K562 (cell line): ENCODE measurements around the gene PEX7. TPM values are rescaled to one million over a fixed set of nuclear protein-coding genes. Genes with fewer than 3 reads are reported as not detected.

Experiments used
- ATAC-seq: fragments of 200-7000 bp; cut with Tn5 transposase; 3 replicates; pipeline ENCODE4 v1.9.1; 2020; ENCODE audit warnings: moderate library complexity
- BruUV-seq: library from RNA; stranded (reverse); fragments of 400-500 nt; replicated peaks from 2 replicates; lab custom pipeline; 2021; lab: Mats Ljungman, UMichigan
- CTCF ChIA-PET: fragments of 300-600 bp; formaldehyde crosslinking; extraction: SDS; loops from one replicate; lab custom pipeline; 2021; ENCODE audit warnings: low intra/inter-chr PET ratio; lab: Yijun Ruan, JAX
- POLR2A ChIA-PET: fragments of 300-600, 350-650 bp; sonication (Branson Sonifier 250); formaldehyde crosslinking; extraction: SDS; loops from one replicate; lab custom pipeline; 2021; ENCODE audit warnings: antibody characterized with exemption, inconsistent platforms; lab: Yijun Ruan, JAX
- DNase-seq, 4 experiments: peaks; one replicate each; pipeline versions ENCODE4 v3.0.0 to v3.0.0-alpha.2; 2011 to 2018; ENCODE audit warnings: low spot score in 3 of 4, mixed read lengths in 3 of 4; ENCODE audit errors: extremely low read depth in 1 of 4
- FAIRE-seq: peaks from 2 replicates; lab custom pipeline; 2011; peaks lifted over from hg19 to GRCh38; lab: Jason Lieb, UNC
- H2AFZ ChIP-seq: 2 replicates; pipeline ENCODE4 v1.6.0; 2011; ENCODE audit warnings: low read depth, low read length, control low read depth, inconsistent platforms
- H3K27ac ChIP-seq: fragments of 200-600 bp; 3 replicates; pipeline ENCODE4 v1.8.0; 2011; ENCODE audit warnings: low read depth, mild to moderate bottlenecking, control low read depth, inconsistent platforms, low read length, moderate library complexity, mixed read lengths; ENCODE audit errors: extremely low read depth
- H3K27me3 ChIP-seq, 2 experiments: fragments of 300-600 bp in 1 of 2; 2 replicates in 1 of 2; 3 replicates in 1 of 2; pipeline versions ENCODE4 v1.6.0 to v1.8.0; 2011; ENCODE audit warnings: inconsistent platforms in 2 of 2, low read length in 2 of 2, mild to moderate bottlenecking in 1 of 2, mixed read lengths in 1 of 2, moderate library complexity in 1 of 2; ENCODE audit not compliant: control insufficient read depth in 2 of 2, insufficient read depth in 2 of 2
- H3K36me3 ChIP-seq: fragments of 300-600 bp; 3 replicates; pipeline ENCODE4 v1.8.0; 2011; ENCODE audit warnings: mild to moderate bottlenecking, low read length, inconsistent platforms; ENCODE audit not compliant: control insufficient read depth, insufficient read depth
- H3K4me1 ChIP-seq, 2 experiments: fragments of 200-600 bp in 1 of 2; replicated peaks in 1 of 2; 2 replicates in 1 of 2; 3 replicates in 1 of 2; pipeline versions ENCODE4 v1.5.1 to v1.8.0; 2011; ENCODE audit warnings: inconsistent platforms in 2 of 2, low read length in 2 of 2, mild to moderate bottlenecking in 1 of 2, mixed read lengths in 1 of 2, moderate library complexity in 1 of 2; ENCODE audit not compliant: control insufficient read depth in 2 of 2, insufficient read depth in 2 of 2
- H3K4me2 ChIP-seq: 2 replicates; pipeline ENCODE4 v1.6.1; 2011; ENCODE audit warnings: low read length, control low read depth, inconsistent platforms, mixed read lengths; ENCODE audit not compliant: insufficient read depth
- H3K4me3 ChIP-seq: fragments of 200-600 bp; sonication (generic), shearing (Covaris generic); 2 replicates; pipeline ENCODE4 v1.5.1; 2016; ENCODE audit warnings: control low read depth, inconsistent platforms
- H3K79me2 ChIP-seq: fragments of 200-600 bp; 3 replicates; pipeline ENCODE4 v1.8.0; 2011; ENCODE audit warnings: low read length, inconsistent platforms; ENCODE audit not compliant: control insufficient read depth, insufficient read depth
- H3K9ac ChIP-seq, 2 experiments: 2 replicates each; pipeline versions ENCODE4 v1.6.0 to v1.6.1; 2011; ENCODE audit warnings: low read depth in 2 of 2, low read length in 2 of 2, control low read depth in 1 of 2, inconsistent platforms in 1 of 2, mild to moderate bottlenecking in 1 of 2, mixed read lengths in 1 of 2; ENCODE audit not compliant: insufficient read depth in 1 of 2
- H3K9me1 ChIP-seq: one replicate; pipeline ENCODE4 v1.6.0; 2011; ENCODE audit warnings: inconsistent platforms, mild to moderate bottlenecking, low read length, moderate library complexity; ENCODE audit not compliant: control insufficient read depth, insufficient read depth
- H3K9me3 ChIP-seq: replicated peaks from 2 replicates; pipeline ENCODE4 v1.5.1; 2011; ENCODE audit warnings: low read depth, low read length, inconsistent platforms; ENCODE audit not compliant: control insufficient read depth, insufficient read depth
- H4K20me1 ChIP-seq: replicated peaks from 2 replicates; pipeline ENCODE4 v1.6.1; 2011; ENCODE audit warnings: low read length, inconsistent platforms, mixed read lengths; ENCODE audit not compliant: control insufficient read depth, insufficient read depth
- EHMT2 ChIP-seq: fragments of 450-650 bp; IDR thresholded peaks from 2 replicates; pipeline ENCODE4 v1.6.1; 2018; ENCODE audit warnings: antibody characterized with exemption
- GATAD2B ChIP-seq: fragments of 450-650 bp; IDR thresholded peaks from 2 replicates; pipeline ENCODE4 v1.6.1; 2017; ENCODE audit warnings: mild to moderate bottlenecking, borderline replicate concordance
- JUN ChIP-seq, 2 experiments: sonication (generic) in 1 of 2; formaldehyde crosslinking in 1 of 2; IDR thresholded peaks; 2 replicates each; pipeline versions ENCODE4 v1.6.1 to v1.8.0; 2012 to 2022; ENCODE audit warnings: borderline replicate concordance in 2 of 2, mild to moderate bottlenecking in 2 of 2, improper control_type of control experiment in 1 of 2, low read depth in 1 of 2, low read length in 1 of 2, missing genetic modification reagents in 1 of 2
- KAT7 ChIP-seq: sonication (generic); formaldehyde crosslinking; IDR thresholded peaks from 2 replicates; pipeline ENCODE4 v1.8.0; 2022; ENCODE audit warnings: missing genetic modification reagents, mild to moderate bottlenecking, borderline replicate concordance
- L3MBTL2 ChIP-seq: fragments of 450-650 bp; IDR thresholded peaks from 2 replicates; pipeline ENCODE4 v1.6.1; 2016; ENCODE audit warnings: mild to moderate bottlenecking, moderate library complexity
- NELFE ChIP-seq: IDR thresholded peaks from 2 replicates; pipeline ENCODE4 v1.6.1; 2011; ENCODE audit warnings: mild to moderate bottlenecking; ENCODE audit not compliant: insufficient read depth, insufficient read length
- POLR2AphosphoS2 ChIP-seq: IDR thresholded peaks from 2 replicates; pipeline ENCODE4 v1.6.1; 2012; ENCODE audit warnings: low read length, improper control_type of control experiment
- RHOXF2B ChIP-seq: fragments of 250-450 bp; sonication (Bioruptor Pico); conservative IDR thresholded peaks from 2 replicates; pipeline ENCODE4 v1.5.1; 2021
- TGIF2 ChIP-seq: sonication (generic); formaldehyde crosslinking; IDR thresholded peaks from 2 replicates; pipeline ENCODE4 v1.8.1; 2022; ENCODE audit warnings: mild to moderate bottlenecking, missing genetic modification reagents, moderate library complexity
- ZNF146 ChIP-seq: IDR thresholded peaks from one replicate; pipeline ENCODE4 v1.6.1; 2018; ENCODE audit warnings: missing compliant biosample characterization; ENCODE audit not compliant: unreplicated experiment
- ZNF212 ChIP-seq: fragments of 450-650 bp; formaldehyde crosslinking; IDR thresholded peaks from 2 replicates; pipeline ENCODE4 v1.4.0; 2020; ENCODE audit warnings: mild to moderate bottlenecking
- ZNF431 ChIP-seq: sonication (generic); formaldehyde crosslinking; IDR thresholded peaks from 2 replicates; pipeline ENCODE4 v1.8.0; 2022; ENCODE audit warnings: mild to moderate bottlenecking, missing genetic modification reagents
- ZSCAN32 ChIP-seq: fragments of 450-650 bp; formaldehyde crosslinking; IDR thresholded peaks from 2 replicates; pipeline ENCODE4 v1.4.0; 2020; ENCODE audit warnings: mild to moderate bottlenecking, moderate library complexity
- WGBS: fragments of 100-300 bp; shearing (Covaris generic); methylation state at CpG from one replicate; pipeline ENCODE4 v1.1.6; 2016; ENCODE audit warnings: low coverage, mixed read lengths; ENCODE audit not compliant: insufficient coverage; ENCODE audit errors: missing lambda C conversion rate; 5-methylcytosine and 5-hydroxymethylcytosine counted together
- in situ Hi-C: fragments of 300-500 bp; cut with MboI; formaldehyde crosslinking; loops from 4 replicates; pipeline ENCODE4 v1.15.0; 2018; ENCODE audit warnings: inconsistent platforms, mixed read lengths
- intact Hi-C: fragments of 100-400 bp; cut with micrococcal nuclease; formaldehyde crosslinking; loops from 2 replicates; pipeline ENCODE4 v1.14.2; 2022
- polyA plus RNA-seq, 8 experiments: library from polyadenylated mRNA; depleted of rRNA in 4 of 8; stranded (reverse) in 5 of 8; unstranded in 3 of 8; fragments of >200 nt; fragmentation: Nextera tagmentation in 2 of 8; fragmentation: Illumina TruSeq in 1 of 8; extraction: Ambion mirVana in 2 of 8; extraction: Trizol in 1 of 8; gene quantifications; 2 replicates each; pipeline versions ENCODE4 v1.2.1 to v1.2.3, GENCODE V29; 2011 to 2014; ENCODE audit warnings: inconsistent platforms in 1 of 8, missing spikeins in 1 of 8
- total RNA-seq, 7 experiments: library from RNA; depleted of rRNA in 6 of 7; stranded (reverse); fragments of >200 nt in 6 of 7; fragmentation: Illumina TruSeq in 2 of 7; extraction: Trizol in 2 of 7; gene quantifications; 2 replicates each; pipeline versions ENCODE4 v1.2.1 to v1.2.3, GENCODE V29; 2011 to 2021; ENCODE audit warnings: low replicate concordance in 1 of 7
- TF ChIP-seq, protein P1 (sequence below): sonication (generic); formaldehyde crosslinking; IDR thresholded peaks from 2 replicates; pipeline ENCODE4 v1.4.0; 2020; ENCODE audit warnings: mild to moderate bottlenecking, missing genetic modification reagents
- TF ChIP-seq, protein P2 (sequence below): fragments of 250-450 bp; sonication (Bioruptor Pico); IDR thresholded peaks from 2 replicates; pipeline ENCODE4 v1.5.0; 2021
- TF ChIP-seq, protein P3 (sequence below), 2 experiments: fragments of 450-650 bp in 1 of 2; sonication (generic) in 1 of 2; formaldehyde crosslinking in 1 of 2; IDR thresholded peaks in 1 of 2; conservative IDR thresholded peaks in 1 of 2; 2 replicates each; pipeline versions ENCODE4 v1.6.1 to v1.8.1; 2016 to 2023; ENCODE audit warnings: mild to moderate bottlenecking in 2 of 2, moderate library complexity in 2 of 2, inconsistent platforms in 1 of 2, missing genetic modification reagents in 1 of 2
- TF ChIP-seq, protein P4 (sequence below): fragments of 250-450 bp; sonication (Bioruptor Pico); IDR thresholded peaks from 2 replicates; pipeline ENCODE4 v1.8.0; 2021; ENCODE audit warnings: moderate library complexity, mild to moderate bottlenecking, inconsistent platforms
- TF ChIP-seq, protein P5 (sequence below): IDR thresholded peaks from 2 replicates; pipeline ENCODE4 v1.6.1; 2011; ENCODE audit not compliant: insufficient read length; ENCODE audit errors: extremely low read depth

PEX7 gene
- total and polyA plus RNA-seq, 9 of the 15 experiments (the other 6 are each of a cell fraction or from before 2014, with no cell fraction given) = 1.6 to 12.9 (median 9.1) TPM

DNA sequence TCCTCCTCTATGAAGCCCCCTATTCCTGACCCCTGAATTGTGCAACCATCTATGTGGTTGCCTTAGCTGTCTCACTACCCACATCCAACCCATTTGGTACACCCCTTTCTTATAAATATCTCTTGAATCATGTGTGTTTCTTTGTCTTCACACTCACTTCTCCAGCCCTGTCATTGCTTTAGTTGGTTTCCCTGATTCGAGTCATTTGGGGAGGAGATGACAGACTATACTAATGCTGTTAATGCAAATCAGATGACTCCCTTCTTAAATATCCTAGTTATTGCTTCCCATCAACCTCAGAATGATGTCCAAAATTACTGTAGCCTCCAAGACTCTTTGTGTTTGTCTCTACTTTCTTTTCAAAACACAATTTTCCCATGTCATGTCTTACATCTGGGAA, 122.7 kb downstream of the PEX7 start:
- in situ Hi-C loops = no loop called here
- intact Hi-C loops = no loop called here
- Histone ChIP-seq H3K4me2 (no peak overlapping the region), H3K9me3 (no peaks in the 10 kb centered on the region), H3K27me3 (peaks cover 0 to 6% of the 10 kb centered on the region in 2 experiments; a peak in 2 of 5 replicates), H3K9me1 (no peaks in the 10 kb centered on the region), H3K79me2 (no peaks in the 10 kb centered on the region), H3K36me3 (no peaks in the 10 kb centered on the region), H2AFZ (no peak overlapping the region), H3K27ac (no peak overlapping the region), H3K4me1 (no peaks in the 10 kb centered on the region), H4K20me1 (no peaks in the 10 kb centered on the region), H3K4me3 (no peak overlapping the region), H3K9ac (no peak overlapping the region)
- TF ChIP-seq TGIF2 (no peak), ZNF212 (CRISPR knock-in tag) (no peak), JUN (IDR thresholded peaks at IDR 0.05; ENCODE audit: borderline replicate concordance, low read depth, low read length) (no peak), JUN (CRISPR knock-in tag; IDR thresholded peaks at IDR 0.05; ENCODE audit: borderline replicate concordance) (no peak), ZNF431 (CRISPR knock-in tag) (no peak), POLR2AphosphoS2 (no peak), ZNF146 (CRISPR knock-in tag) (no peak), RHOXF2B (CRISPR knock-in tag) (no peak), KAT7 (CRISPR knock-in tag) (no peak), L3MBTL2 (no peak), ZSCAN32 (no peak), NELFE (no peak), GATAD2B (no peak), EHMT2 (no peak)
- TF ChIP-seq, protein P1, sequence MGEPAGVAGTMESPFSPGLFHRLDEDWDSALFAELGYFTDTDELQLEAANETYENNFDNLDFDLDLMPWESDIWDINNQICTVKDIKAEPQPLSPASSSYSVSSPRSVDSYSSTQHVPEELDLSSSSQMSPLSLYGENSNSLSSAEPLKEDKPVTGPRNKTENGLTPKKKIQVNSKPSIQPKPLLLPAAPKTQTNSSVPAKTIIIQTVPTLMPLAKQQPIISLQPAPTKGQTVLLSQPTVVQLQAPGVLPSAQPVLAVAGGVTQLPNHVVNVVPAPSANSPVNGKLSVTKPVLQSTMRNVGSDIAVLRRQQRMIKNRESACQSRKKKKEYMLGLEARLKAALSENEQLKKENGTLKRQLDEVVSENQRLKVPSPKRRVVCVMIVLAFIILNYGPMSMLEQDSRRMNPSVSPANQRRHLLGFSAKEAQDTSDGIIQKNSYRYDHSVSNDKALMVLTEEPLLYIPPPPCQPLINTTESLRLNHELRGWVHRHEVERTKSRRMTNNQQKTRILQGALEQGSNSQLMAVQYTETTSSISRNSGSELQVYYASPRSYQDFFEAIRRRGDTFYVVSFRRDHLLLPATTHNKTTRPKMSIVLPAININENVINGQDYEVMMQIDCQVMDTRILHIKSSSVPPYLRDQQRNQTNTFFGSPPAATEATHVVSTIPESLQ = no peak
- TF ChIP-seq, protein P2, sequence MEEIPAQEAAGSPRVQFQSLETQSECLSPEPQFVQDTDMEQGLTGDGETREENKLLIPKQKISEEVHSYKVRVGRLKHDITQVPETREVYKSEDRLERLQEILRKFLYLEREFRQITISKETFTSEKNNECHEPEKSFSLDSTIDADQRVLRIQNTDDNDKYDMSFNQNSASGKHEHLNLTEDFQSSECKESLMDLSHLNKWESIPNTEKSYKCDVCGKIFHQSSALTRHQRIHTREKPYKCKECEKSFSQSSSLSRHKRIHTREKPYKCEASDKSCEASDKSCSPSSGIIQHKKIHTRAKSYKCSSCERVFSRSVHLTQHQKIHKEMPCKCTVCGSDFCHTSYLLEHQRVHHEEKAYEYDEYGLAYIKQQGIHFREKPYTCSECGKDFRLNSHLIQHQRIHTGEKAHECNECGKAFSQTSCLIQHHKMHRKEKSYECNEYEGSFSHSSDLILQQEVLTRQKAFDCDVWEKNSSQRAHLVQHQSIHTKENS = no peak
- TF ChIP-seq, protein P3, sequence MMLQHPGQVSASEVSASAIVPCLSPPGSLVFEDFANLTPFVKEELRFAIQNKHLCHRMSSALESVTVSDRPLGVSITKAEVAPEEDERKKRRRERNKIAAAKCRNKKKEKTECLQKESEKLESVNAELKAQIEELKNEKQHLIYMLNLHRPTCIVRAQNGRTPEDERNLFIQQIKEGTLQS (IDR thresholded peaks at IDR 0.05) = no peak
- TF ChIP-seq, protein P3 (CRISPR knock-in tag; conservative IDR thresholded peaks at IDR 0.05) = no peak
- TF ChIP-seq, protein P4, sequence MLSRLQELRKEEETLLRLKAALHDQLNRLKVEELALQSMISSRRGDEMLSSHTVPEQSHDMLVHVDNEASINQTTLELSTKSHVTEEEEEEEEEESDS (CRISPR knock-in tag) = no peak
- TF ChIP-seq, protein P5, sequence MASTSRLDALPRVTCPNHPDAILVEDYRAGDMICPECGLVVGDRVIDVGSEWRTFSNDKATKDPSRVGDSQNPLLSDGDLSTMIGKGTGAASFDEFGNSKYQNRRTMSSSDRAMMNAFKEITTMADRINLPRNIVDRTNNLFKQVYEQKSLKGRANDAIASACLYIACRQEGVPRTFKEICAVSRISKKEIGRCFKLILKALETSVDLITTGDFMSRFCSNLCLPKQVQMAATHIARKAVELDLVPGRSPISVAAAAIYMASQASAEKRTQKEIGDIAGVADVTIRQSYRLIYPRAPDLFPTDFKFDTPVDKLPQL = no peak
- FAIRE-seq (no peak), ATAC-seq (no peak), DNase-seq (no peak)
- WGBS = 0% methylated on average over 1 of the region's 1 CpG
- ChIA-PET CTCF (no interaction called here), POLR2A (interaction anchor here (0.6 kb wide), 1 partner anchor 1256 kb away, joined by 4 read pairs; no protein-coding TSS in a partner anchor)
- BruUV-seq = no TSS peak
